Ectodermal cell (in vitro differentiated cells): ENCODE results near the gene FAM237B.

Experiments used
- H3K27ac ChIP-seq: 2 replicates; pipeline ENCODE4 v1.7.0; 2013; ENCODE audit warnings: mild to moderate bottlenecking, low read depth, low read length; ENCODE audit not compliant: insufficient read depth, poor library complexity, severe bottlenecking
- H3K27me3 ChIP-seq: 2 replicates; pipeline ENCODE4 v1.7.0; 2013; ENCODE audit warnings: mild to moderate bottlenecking, low read length; ENCODE audit not compliant: insufficient read depth, control insufficient read depth, poor library complexity, severe bottlenecking
- H3K36me3 ChIP-seq: one replicate; pipeline ENCODE4 v1.7.0; 2013; ENCODE audit warnings: low read length; ENCODE audit not compliant: control insufficient read depth, insufficient read depth
- H3K4me1 ChIP-seq: one replicate; pipeline ENCODE4 v1.7.0; 2013; ENCODE audit warnings: low read length; ENCODE audit not compliant: control insufficient read depth, insufficient read depth
- H3K4me3 ChIP-seq: 2 replicates; pipeline ENCODE4 v1.7.0; 2013; ENCODE audit warnings: low read depth, low read length, control low read depth; ENCODE audit not compliant: insufficient read depth
- H3K9me3 ChIP-seq: 2 replicates; pipeline ENCODE4 v1.7.0; 2013; ENCODE audit warnings: mild to moderate bottlenecking, low read length, moderate library complexity; ENCODE audit not compliant: control insufficient read depth
- WGBS, 2 experiments: methylation state at CpG; one replicate each; pipeline ENCODE4 v1.1.7; 2013; ENCODE audit warnings: missing lambda C conversion rate in 2 of 2; 5-methylcytosine and 5-hydroxymethylcytosine counted together

Gene FAM237B

GRCh38 chr7:90267263-90267858 is 53.7 kb downstream of the FAM237B start:
- 90 to 92% methylated on average over 5 of the region's 5 CpGs for WGBS, 2 experiments
- H3K4me3 ChIP-seq: no peak overlapping the region
- no peaks in the 10 kb centered on the region for H3K9me3 ChIP-seq
- no peaks in the 10 kb centered on the region for H3K36me3 ChIP-seq
- H3K27me3 ChIP-seq: no peaks in the 10 kb centered on the region
- H3K4me1 ChIP-seq: no peaks in the 10 kb centered on the region
- H3K27ac ChIP-seq: no peak overlapping the region

DNA sequence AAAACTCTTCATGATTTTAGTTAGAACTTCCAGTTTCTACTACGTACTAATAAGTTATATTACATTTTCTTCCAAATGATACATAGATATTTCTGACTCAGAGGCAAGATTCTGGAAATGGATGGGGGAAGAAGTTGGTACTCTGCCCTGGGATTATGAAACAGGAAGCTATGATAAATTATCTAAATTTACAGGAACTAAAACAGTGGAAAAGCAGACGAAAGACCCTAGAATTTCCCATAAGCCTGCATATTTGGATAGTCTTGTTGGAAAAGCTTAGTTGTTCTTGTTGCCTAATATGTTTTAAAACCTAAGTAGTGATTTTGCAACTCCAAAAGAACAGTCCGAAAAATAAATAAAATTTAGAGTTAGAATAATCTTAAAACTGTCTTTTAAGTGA is 54.3 kb downstream of the FAM237B start:
- H3K27ac ChIP-seq: no peak overlapping the region
- H3K4me3 ChIP-seq: no peak overlapping the region
- no peaks in the 10 kb centered on the region for H3K36me3 ChIP-seq
- H3K9me3 ChIP-seq: no peaks in the 10 kb centered on the region
- 96% methylated on average over 2 of the region's 3 CpGs; no CpG with 5 or more reads in 1 of the 2 experiments for WGBS, 2 experiments
- no peaks in the 10 kb centered on the region for H3K27me3 ChIP-seq
- no peaks in the 10 kb centered on the region for H3K4me1 ChIP-seq
